ENCODE results near the gene SHB.

DNA sequence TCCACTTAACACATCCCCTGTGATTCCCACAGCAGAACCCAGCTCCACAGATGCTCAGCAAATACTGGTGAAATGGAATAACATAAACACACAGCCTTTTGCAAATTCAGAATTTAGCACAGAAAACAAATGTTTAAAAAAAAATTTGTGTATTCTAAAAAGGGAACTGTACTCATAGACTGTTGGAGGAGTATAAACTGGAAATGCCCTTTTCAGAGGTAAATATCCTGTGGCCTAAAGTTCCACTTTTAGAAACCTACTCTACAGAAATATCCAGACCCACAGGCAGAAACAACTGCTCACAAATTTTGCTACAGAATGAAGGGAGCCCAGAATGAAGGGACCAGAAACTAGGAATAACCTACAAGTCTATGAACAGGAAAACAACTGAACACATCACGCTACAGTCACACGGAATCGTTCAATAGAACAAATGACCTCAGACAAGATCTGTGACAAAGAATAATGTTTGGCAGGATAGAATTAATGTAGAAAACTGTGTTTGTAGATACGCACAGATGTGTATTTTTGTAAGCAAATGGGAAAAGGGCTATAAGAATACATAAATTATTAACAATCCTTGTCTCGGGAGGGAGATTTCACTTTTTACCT is 78.5 kb downstream of the SHB start:
- TF ChIP-seq, protein P1, sequence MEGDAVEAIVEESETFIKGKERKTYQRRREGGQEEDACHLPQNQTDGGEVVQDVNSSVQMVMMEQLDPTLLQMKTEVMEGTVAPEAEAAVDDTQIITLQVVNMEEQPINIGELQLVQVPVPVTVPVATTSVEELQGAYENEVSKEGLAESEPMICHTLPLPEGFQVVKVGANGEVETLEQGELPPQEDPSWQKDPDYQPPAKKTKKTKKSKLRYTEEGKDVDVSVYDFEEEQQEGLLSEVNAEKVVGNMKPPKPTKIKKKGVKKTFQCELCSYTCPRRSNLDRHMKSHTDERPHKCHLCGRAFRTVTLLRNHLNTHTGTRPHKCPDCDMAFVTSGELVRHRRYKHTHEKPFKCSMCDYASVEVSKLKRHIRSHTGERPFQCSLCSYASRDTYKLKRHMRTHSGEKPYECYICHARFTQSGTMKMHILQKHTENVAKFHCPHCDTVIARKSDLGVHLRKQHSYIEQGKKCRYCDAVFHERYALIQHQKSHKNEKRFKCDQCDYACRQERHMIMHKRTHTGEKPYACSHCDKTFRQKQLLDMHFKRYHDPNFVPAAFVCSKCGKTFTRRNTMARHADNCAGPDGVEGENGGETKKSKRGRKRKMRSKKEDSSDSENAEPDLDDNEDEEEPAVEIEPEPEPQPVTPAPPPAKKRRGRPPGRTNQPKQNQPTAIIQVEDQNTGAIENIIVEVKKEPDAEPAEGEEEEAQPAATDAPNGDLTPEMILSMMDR (IDR thresholded peaks at IDR 0.05): no peak
- TF ChIP-seq POLR2A (IDR thresholded peaks at IDR 0.05): no peak
